CD4-positive, alpha-beta T cell (primary cell): ENCODE measurements around the gene COPS7A. TPM values are rescaled to one million over a fixed set of nuclear protein-coding genes. Genes with fewer than 3 reads are reported as not detected.

Source experiments
- ATAC-seq: fragments of 200-7000 bp; cut with Tn5 transposase; one replicate; pipeline ENCODE4 v1.10.0; 2022; ENCODE audit warnings: mild to moderate bottlenecking; ENCODE audit not compliant: poor library complexity
- CTCF ChIA-PET: fragments of 350-600 bp; sonication (Branson Sonifier 250); formaldehyde crosslinking; loops from one replicate; lab custom pipeline; 2021; ENCODE audit warnings: antibody characterized with exemption, inconsistent platforms; lab: Charles Lee
- POLR2A ChIA-PET: fragments of 350-600 bp; sonication (Branson Sonifier 250); formaldehyde crosslinking; loops from one replicate; lab custom pipeline; 2021; ENCODE audit warnings: antibody characterized with exemption, inconsistent platforms; lab: Charles Lee
- DNase-seq, 14 experiments: peaks; one replicate each; pipeline ENCODE4 v3.0.0-alpha.2; 2013 to 2020; ENCODE audit warnings: mixed read lengths in 2 of 14
- H3K27ac ChIP-seq, 2 donors: one replicate each; pipeline versions ENCODE4 v1.5.1 to v1.7.0; 2013; ENCODE audit warnings: low read length in 2 of 2, low read depth in 1 of 2, mild to moderate bottlenecking in 1 of 2
- H3K27me3 ChIP-seq, 2 experiments: 1 replicate in 1 of 2; 2 replicates in 1 of 2; pipeline versions ENCODE4 v1.6.1 to v1.7.0; 2013; ENCODE audit warnings: low read length in 2 of 2, control low read depth in 1 of 2, mild to moderate bottlenecking in 1 of 2, moderate library complexity in 1 of 2; ENCODE audit not compliant: insufficient read depth in 2 of 2, control insufficient read depth in 1 of 2
- H3K36me3 ChIP-seq: one replicate; pipeline ENCODE4 v1.6.1; 2013; ENCODE audit warnings: low read length, control low read depth; ENCODE audit not compliant: insufficient read depth
- H3K4me1 ChIP-seq: one replicate; pipeline ENCODE4 v1.6.1; 2013; ENCODE audit warnings: low read length, control low read depth; ENCODE audit not compliant: insufficient read depth
- H3K4me3 ChIP-seq: one replicate; pipeline ENCODE4 v1.5.1; 2013; ENCODE audit warnings: mild to moderate bottlenecking, low read length, moderate library complexity
- H3K9me3 ChIP-seq, 2 experiments: 1 replicate in 1 of 2; 2 replicates in 1 of 2; pipeline versions ENCODE4 v1.6.1 to v1.7.0; 2013; ENCODE audit warnings: low read length in 2 of 2, mild to moderate bottlenecking in 2 of 2, control low read depth in 1 of 2, moderate library complexity in 1 of 2; ENCODE audit not compliant: control insufficient read depth in 1 of 2, insufficient read depth in 1 of 2
- H3K27ac Mint-ChIP-seq: one replicate; pipeline ENCODE4 v1.8.0; 2020; ENCODE audit warnings: mixed read lengths
- H3K27me3 Mint-ChIP-seq: one replicate; pipeline ENCODE4 v1.8.0; 2021; ENCODE audit warnings: mixed read lengths
- H3K36me3 Mint-ChIP-seq: one replicate; pipeline ENCODE4 v1.8.0; 2021; ENCODE audit warnings: low read depth, mixed read lengths
- H3K4me1 Mint-ChIP-seq: one replicate; pipeline ENCODE4 v1.8.0; 2021; ENCODE audit warnings: low read depth, mixed read lengths
- H3K4me3 Mint-ChIP-seq: one replicate; pipeline ENCODE4 v1.8.0; 2020; ENCODE audit warnings: mild to moderate bottlenecking, mixed read lengths
- H3K9me3 Mint-ChIP-seq: one replicate; pipeline ENCODE4 v1.8.0; 2020; ENCODE audit warnings: mixed read lengths
- intact Hi-C, 2 experiments: fragments of 100-400 bp; cut with DNase I in 1 of 2; cut with micrococcal nuclease in 1 of 2; formaldehyde crosslinking; loops; one replicate each; pipeline versions ENCODE4 v1.15.1 to v1.9.0; 2023 to 2025; cut with DNase I, micrococcal nuclease
- total RNA-seq, 174 experiments: library from RNA in 2 of 174; stranded (reverse) in 2 of 174; gene quantifications; one replicate each; pipeline ENCODE4 v1.2.3 and lab custom pipeline; 2021 to 2026
- TF ChIP-seq, protein P1 (sequence below): fragments of 200-600 bp; IDR thresholded peaks from one replicate; pipeline ENCODE4 v1.8.0; 2022; ENCODE audit warnings: antibody characterized with exemption, mild to moderate bottlenecking

The COPS7A gene
- total RNA-seq, 2 experiments from 2014 or later, result 9.4 to 9.6 TPM

DNA sequence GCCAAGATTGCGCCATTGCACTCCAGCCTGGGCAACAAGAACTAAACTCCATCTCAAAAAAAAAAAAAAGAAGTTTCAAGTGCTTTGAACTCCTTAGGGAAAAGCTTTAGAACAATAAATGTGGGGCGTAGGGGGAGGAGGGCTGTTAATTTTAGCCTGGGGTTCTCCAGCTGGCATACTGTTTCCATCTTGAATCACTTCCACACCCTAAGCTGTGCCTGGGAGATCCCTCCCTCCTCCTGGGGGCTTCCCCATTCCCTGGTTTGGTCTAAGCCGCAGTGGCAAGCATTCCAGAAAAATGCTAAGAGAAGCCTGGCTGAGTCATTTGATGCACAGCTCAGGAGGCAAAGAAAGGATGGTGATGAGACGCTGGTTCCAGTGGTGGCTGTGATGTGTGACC lies 32.4 kb upstream of the COPS7A start:
- CTCF ChIA-PET, result no interaction called here

DNA sequence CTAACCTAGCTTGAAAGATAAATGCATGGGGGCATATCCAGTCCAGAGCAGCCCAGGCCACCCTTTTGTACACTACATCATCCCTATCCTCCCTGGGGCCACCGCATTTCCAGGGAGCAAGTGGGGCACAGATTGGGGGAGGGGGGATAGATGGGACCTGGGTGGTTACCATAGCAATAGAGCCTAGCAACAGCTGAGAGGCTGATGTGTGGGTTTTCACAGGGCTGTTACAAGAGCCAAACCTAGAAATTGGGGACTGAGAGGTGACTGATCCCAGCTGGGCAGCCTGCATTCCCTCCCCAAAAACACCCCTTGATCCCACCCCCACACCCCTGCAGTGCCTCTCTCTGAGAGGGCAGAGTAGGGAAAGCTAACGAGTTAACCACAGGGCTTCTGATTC lies 31.0 kb upstream of the COPS7A start:
- ChIA-PET POLR2A (interaction anchor here (0.6 to 2.7 kb wide), 3 partner anchors 31 to 84 kb away, joined by 3 to 20 read pairs (median 3); partner anchors contain the start of gene COPS7A), CTCF (no interaction called here)
- ATAC-seq (no peak), DNase-seq (no peak)
- Mint-ChIP-seq H3K4me3 (no peak overlapping the region), H3K9me3 (no peaks in the 10 kb centered on the region), H3K4me1 (peaks cover 18% of the 10 kb centered on the region), H3K27me3 (no peaks in the 10 kb centered on the region), H3K27ac (peak overlapping the region; percentile 32), H3K36me3 (peaks cover 12% of the 10 kb centered on the region)
- H3K9me3 ChIP-seq, result no peaks in the 10 kb centered on the region
- no peak overlapping the region for H3K27ac ChIP-seq
- H3K36me3 ChIP-seq, result no peaks in the 10 kb centered on the region
- peaks cover 27% of the 10 kb centered on the region for H3K4me1 ChIP-seq
- no peaks in the 10 kb centered on the region for H3K27me3 ChIP-seq
- intact Hi-C loops, result no loop called here
- no peak overlapping the region for H3K4me3 ChIP-seq
- TF ChIP-seq, protein P1, sequence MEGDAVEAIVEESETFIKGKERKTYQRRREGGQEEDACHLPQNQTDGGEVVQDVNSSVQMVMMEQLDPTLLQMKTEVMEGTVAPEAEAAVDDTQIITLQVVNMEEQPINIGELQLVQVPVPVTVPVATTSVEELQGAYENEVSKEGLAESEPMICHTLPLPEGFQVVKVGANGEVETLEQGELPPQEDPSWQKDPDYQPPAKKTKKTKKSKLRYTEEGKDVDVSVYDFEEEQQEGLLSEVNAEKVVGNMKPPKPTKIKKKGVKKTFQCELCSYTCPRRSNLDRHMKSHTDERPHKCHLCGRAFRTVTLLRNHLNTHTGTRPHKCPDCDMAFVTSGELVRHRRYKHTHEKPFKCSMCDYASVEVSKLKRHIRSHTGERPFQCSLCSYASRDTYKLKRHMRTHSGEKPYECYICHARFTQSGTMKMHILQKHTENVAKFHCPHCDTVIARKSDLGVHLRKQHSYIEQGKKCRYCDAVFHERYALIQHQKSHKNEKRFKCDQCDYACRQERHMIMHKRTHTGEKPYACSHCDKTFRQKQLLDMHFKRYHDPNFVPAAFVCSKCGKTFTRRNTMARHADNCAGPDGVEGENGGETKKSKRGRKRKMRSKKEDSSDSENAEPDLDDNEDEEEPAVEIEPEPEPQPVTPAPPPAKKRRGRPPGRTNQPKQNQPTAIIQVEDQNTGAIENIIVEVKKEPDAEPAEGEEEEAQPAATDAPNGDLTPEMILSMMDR, result no peak

More for the DNA sequence above, 32.4 kb upstream of the COPS7A start:
- Histone ChIP-seq H3K9me3 (no peaks in the 10 kb centered on the region), H3K36me3 (peaks cover 4% of the 10 kb centered on the region), H3K4me3 (no peak overlapping the region), H3K27me3 (no peaks in the 10 kb centered on the region), H3K4me1 (peaks cover 35% of the 10 kb centered on the region), H3K27ac (no peak overlapping the region)
- TF ChIP-seq, protein P1, result no peak
- Mint-ChIP-seq H3K9me3 (no peaks in the 10 kb centered on the region), H3K27me3 (no peaks in the 10 kb centered on the region), H3K36me3 (peaks cover 25% of the 10 kb centered on the region), H3K4me1 (peaks cover 32% of the 10 kb centered on the region), H3K27ac (no peak overlapping the region), H3K4me3 (no peak overlapping the region)
- POLR2A ChIA-PET, result interaction anchor here (0.8 to 2.7 kb wide), 2 partner anchors 32 to 78 kb away, joined by 4 to 20 read pairs; partner anchors contain the start of gene COPS7A
- DNase-seq (no peak), ATAC-seq (no peak)
- intact Hi-C loops, result no loop called here

DNA sequence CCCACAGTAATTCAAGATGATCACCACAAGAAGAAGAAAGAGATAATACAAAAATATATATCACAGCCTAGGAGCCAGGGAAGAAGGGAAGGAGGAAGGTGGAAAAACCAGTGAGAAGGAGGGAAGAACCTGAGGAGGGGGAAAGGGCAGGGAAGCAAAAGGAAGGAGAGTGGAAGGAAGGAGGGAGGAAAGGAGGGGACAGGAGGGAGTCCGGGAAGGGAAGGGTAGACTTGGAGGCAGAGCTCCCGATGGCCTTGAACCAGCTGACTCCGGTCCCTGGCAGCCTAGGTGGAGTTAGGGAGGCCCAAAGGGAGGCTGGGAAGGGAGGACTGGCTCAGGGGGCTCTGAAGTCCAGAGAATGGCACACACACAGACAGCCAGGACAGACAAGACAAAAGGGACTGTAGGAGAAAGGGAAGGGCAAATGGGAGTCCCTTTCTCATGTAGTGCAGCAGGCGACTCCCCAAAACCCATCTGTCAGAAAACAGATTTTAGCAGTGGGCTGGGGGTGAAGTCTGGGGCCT lies 30.0 kb upstream of the COPS7A start:
- H3K4me3 Mint-ChIP-seq, result no peak overlapping the region
- no peak overlapping the region for H3K27ac ChIP-seq
- intact Hi-C loops, result no loop called here
- no peaks in the 10 kb centered on the region for H3K27me3 Mint-ChIP-seq
- DNase-seq (no peak), ATAC-seq (no peak)
- H3K9me3 ChIP-seq, result no peaks in the 10 kb centered on the region
- H3K4me3 ChIP-seq, result no peak overlapping the region
- no peaks in the 10 kb centered on the region for H3K27me3 ChIP-seq
- H3K4me1 ChIP-seq, result peaks cover 22% of the 10 kb centered on the region
- no peaks in the 10 kb centered on the region for H3K9me3 Mint-ChIP-seq
- peaks cover 12% of the 10 kb centered on the region for H3K4me1 Mint-ChIP-seq
- H3K36me3 ChIP-seq, result no peaks in the 10 kb centered on the region
- H3K27ac Mint-ChIP-seq, result no peak overlapping the region
- TF ChIP-seq, protein P1, result no peak
- CTCF ChIA-PET, result no interaction called here
- peaks cover 8% of the 10 kb centered on the region for H3K36me3 Mint-ChIP-seq
- POLR2A ChIA-PET, result interaction anchor here (0.6 kb wide), 1 partner anchor 90 kb away, joined by 3 read pairs; no protein-coding TSS in a partner anchor
